Erythroblast (primary cell): ENCODE measurements around the gene UHRF1.
"Not testable (repeated sequence)": the region's sequence is repeated elsewhere in the genome, so short reads cannot be mapped to it uniquely, and the experiment has no call there.

Experiments
- DNase-seq, 2 experiments: peaks; one replicate each; lab custom pipeline; 2025; lab: John Stamatoyannopoulos, UW
- GATA1 ChIP-seq: IDR thresholded peaks from 2 replicates; pipeline ENCODE4 v1.6.1; 2011; ENCODE audit warnings: low read depth, mild to moderate bottlenecking, control low read depth, low read length, moderate library complexity
- POLR2A ChIP-seq: IDR thresholded peaks from 2 replicates; pipeline ENCODE4 v1.6.1; 2011; ENCODE audit warnings: mild to moderate bottlenecking, low read length

UHRF1 gene

GRCh38 chr19:4889034-4889815, 20.1 kb upstream of the UHRF1 start:
- TF ChIP-seq GATA1 (no peak), POLR2A (no peak)
- no peak for DNase-seq

GRCh38 chr19:4891066-4891465, 18.2 kb upstream of the UHRF1 start:
- TF ChIP-seq GATA1 (no peak), POLR2A (no peak)
- no peak for DNase-seq

GRCh38 chr19:4892962-4893361, 16.3 kb upstream of the UHRF1 start:
- DNase-seq, result not testable (repeated sequence)

- no peak for DNase-seq
- TF ChIP-seq POLR2A (no peak), GATA1 (no peak)
Observed at GRCh38 chr19:4896372-4896771, 12.9 kb upstream of the UHRF1 start.

GRCh38 chr19:4897146-4897545, 12.2 kb upstream of the UHRF1 start:
- DNase-seq, result no peak
- TF ChIP-seq POLR2A (no peak), GATA1 (no peak)

- DNase-seq, result not testable (repeated sequence)
Observed at GRCh38 chr19:4900879-4901278, 8.4 kb upstream of the UHRF1 start.

GRCh38 chr19:4902796-4903195, 6.5 kb upstream of the UHRF1 start, which contains the start of gene ARRDC5:
Gene ARRDC5, minus strand, starts transcription at chr19:4902896. Its CDS starts 71 bp downstream, at chr19:4902825.
- DNase-seq, result no peak
- TF ChIP-seq GATA1, result no peak
- TF ChIP-seq POLR2A, result no peak

- TF ChIP-seq POLR2A, result no peak
- no peak for TF ChIP-seq GATA1
- DNase-seq, result no peak
Observed at GRCh38 chr19:4904481-4904880, 4.8 kb upstream of the UHRF1 start.

GRCh38 chr19:4906963-4907362, 2.3 kb upstream of the UHRF1 start:
- TF ChIP-seq GATA1, result no peak
- TF ChIP-seq POLR2A, result no peak

GRCh38 chr19:4908360-4908759, 941 bp upstream of the UHRF1 start:
- TF ChIP-seq GATA1 (no peak), POLR2A (no peak)
- no peak for DNase-seq

More at GRCh38 chr19:4906963-4907362, 2.3 kb upstream of the UHRF1 start:
- DNase-seq, result no peak

GRCh38 chr19:4908781-4909155, 533 bp upstream of the UHRF1 start:
- no peak for DNase-seq
- TF ChIP-seq GATA1 (no peak), POLR2A (no peak)

- DNase-seq, result peak; percentile 95 to 96
- TF ChIP-seq GATA1 (no peak), POLR2A (peak; percentile 4)
Observed at GRCh38 chr19:4909897-4910593, 744 bp downstream of the UHRF1 start.

GRCh38 chr19:4910594-4911281, 1.4 kb downstream of the UHRF1 start:
- DNase-seq, result no peak
- TF ChIP-seq GATA1 (no peak), POLR2A (no peak)

GRCh38 chr19:4911314-4911713, 2.0 kb downstream of the UHRF1 start:
- no peak for TF ChIP-seq GATA1
- no peak for TF ChIP-seq POLR2A
- DNase-seq, result no peak
